Mucosa of rectum (tissue), 2 donors: ENCODE data around the gene OGA.

Source experiments
- H3K27ac ChIP-seq, 2 donors: one replicate each; pipeline ENCODE4 v1.7.0; 2013; ENCODE audit warnings: inconsistent platforms in 2 of 2, low read depth in 2 of 2, low read length in 2 of 2
- H3K27me3 ChIP-seq, 2 donors: one replicate each; pipeline ENCODE4 v1.7.0; 2013; ENCODE audit warnings: low read length in 2 of 2; ENCODE audit not compliant: control insufficient read depth in 2 of 2, insufficient read depth in 2 of 2
- H3K36me3 ChIP-seq, 2 donors: one replicate each; pipeline ENCODE4 v1.7.0; 2013; ENCODE audit warnings: low read length in 2 of 2; ENCODE audit not compliant: control insufficient read depth in 2 of 2, insufficient read depth in 2 of 2
- H3K4me1 ChIP-seq, 2 donors: one replicate each; pipeline ENCODE4 v1.7.0; 2013; ENCODE audit warnings: low read length in 2 of 2, mild to moderate bottlenecking in 1 of 2; ENCODE audit not compliant: control insufficient read depth in 2 of 2, insufficient read depth in 2 of 2
- H3K4me3 ChIP-seq, 2 donors: one replicate each; pipeline ENCODE4 v1.7.0; 2013; ENCODE audit warnings: low read length in 2 of 2
- H3K9ac ChIP-seq, 2 donors: one replicate each; pipeline ENCODE4 v1.7.0; 2013; ENCODE audit warnings: low read length in 2 of 2, low read depth in 1 of 2, mild to moderate bottlenecking in 1 of 2
- H3K9me3 ChIP-seq, 2 donors: one replicate each; pipeline ENCODE4 v1.7.0; 2013; ENCODE audit warnings: low read length in 2 of 2; ENCODE audit not compliant: control insufficient read depth in 2 of 2
- donor health status: healthy.
- donor health status: Normal muscosa, but diverticular disease.

The OGA gene

GRCh38 chr10:101769541-101770180, 48.6 kb downstream of the OGA start:
- no peak overlapping the region for H3K9ac ChIP-seq

DNA sequence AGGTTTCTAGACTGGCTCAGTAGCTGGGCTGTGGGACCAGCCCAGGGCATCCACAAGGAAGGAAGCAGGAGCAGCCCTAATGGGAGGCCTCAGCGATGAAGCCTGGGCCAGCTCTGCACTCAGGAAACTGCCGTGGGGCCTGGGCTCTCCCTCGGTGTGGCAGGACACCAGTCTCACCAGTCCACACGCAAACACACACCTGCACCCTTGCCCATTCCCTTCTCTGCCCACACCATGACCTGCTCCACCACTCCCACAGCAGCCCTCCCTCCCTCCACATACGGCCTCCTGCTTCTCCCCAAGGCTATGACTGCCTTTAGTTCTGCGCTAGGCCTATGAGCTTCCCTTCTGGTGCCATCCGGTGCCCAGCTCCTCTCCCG, 49.5 kb downstream of the OGA start:
- Histone ChIP-seq H3K27me3 (peaks cover 36 to 50% of the 10 kb centered on the region in 2 donors), H3K4me1 (no peaks in the 10 kb centered on the region), H3K27ac (no peak overlapping the region), H3K9me3 (no peaks in the 10 kb centered on the region), H3K9ac (no peak overlapping the region), H3K36me3 (no peaks in the 10 kb centered on the region), H3K4me3 (no peak overlapping the region)

More at GRCh38 chr10:101769541-101770180, 48.6 kb downstream of the OGA start:
- Histone ChIP-seq H3K36me3 (no peaks in the 10 kb centered on the region), H3K27me3 (peaks cover 41 to 58% of the 10 kb centered on the region in 2 donors), H3K27ac (no peak overlapping the region), H3K9me3 (no peaks in the 10 kb centered on the region), H3K4me1 (no peaks in the 10 kb centered on the region), H3K4me3 (no peak overlapping the region)

GRCh38 chr10:101767966-101768790, 50.1 kb downstream of the OGA start:
- no peaks in the 10 kb centered on the region for H3K9me3 ChIP-seq
- H3K27me3 ChIP-seq = peaks cover 35 to 44% of the 10 kb centered on the region in 2 donors
- no peaks in the 10 kb centered on the region for H3K4me1 ChIP-seq
- no peak overlapping the region for H3K27ac ChIP-seq
- H3K36me3 ChIP-seq = no peaks in the 10 kb centered on the region
- no peak overlapping the region for H3K9ac ChIP-seq
- H3K4me3 ChIP-seq = no peak overlapping the region

DNA sequence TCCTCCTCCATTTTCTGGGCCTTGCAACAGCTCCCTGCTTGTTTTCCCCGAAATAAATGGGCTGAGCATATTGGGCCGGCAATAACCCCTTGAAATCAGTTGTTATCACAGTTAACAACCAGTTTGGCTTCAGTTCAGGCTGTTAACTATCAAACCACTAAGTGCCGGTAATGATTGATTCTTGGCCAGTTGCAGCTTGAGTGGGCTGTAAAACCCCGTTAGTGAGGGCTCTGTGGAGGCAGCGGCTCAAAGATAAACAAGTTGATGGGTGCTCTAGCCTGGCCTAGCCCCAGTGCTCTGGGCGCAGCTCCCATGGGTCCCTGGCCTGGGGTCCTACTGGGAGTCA, 50.7 kb downstream of the OGA start:
- peaks cover 29 to 39% of the 10 kb centered on the region in 2 donors for H3K27me3 ChIP-seq
- no peaks in the 10 kb centered on the region for H3K36me3 ChIP-seq
- no peak overlapping the region for H3K27ac ChIP-seq
- no peak overlapping the region for H3K4me3 ChIP-seq
- no peaks in the 10 kb centered on the region for H3K4me1 ChIP-seq
- H3K9me3 ChIP-seq = no peaks in the 10 kb centered on the region
- H3K9ac ChIP-seq = no peak overlapping the region

DNA sequence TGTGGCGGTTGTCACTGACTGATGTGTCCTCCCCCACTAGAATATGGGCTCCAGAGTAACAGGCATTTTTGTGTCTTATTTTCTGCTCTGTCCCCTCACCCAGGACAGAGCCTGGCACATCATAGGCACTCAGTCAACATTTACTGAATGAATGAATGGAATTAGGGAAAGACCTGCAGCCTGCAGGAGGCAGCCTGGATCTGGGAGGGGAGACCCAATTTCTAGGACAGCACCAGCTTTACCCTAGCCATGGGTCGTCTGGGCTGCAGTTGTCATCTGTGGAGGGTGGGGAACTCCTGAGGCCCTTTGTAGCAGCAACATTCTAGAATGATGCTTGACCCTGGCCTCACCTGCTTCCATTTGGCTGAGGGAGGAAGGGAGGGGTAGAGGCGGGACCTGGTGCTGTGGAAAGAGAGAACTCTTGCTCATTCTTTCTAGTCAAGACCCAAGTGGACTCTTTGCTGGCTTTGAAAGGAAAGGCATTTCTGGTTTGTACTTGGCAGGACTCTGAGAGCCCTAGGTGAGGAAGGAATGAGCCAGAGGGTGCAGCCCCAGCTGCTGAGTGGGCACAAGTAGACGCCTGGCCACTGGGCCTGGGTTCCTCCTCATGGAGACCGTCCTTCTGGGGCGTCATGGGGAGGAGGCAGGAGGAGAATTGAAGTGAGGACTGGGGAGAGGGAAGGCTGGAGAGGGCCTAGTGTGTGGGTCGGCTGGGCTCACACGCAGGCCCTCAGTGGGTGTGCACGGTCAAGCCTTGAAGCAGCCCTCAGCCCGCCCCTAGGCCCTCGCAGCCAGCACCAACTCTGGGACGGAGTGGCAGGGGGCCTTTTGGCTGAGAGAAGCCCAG, 51.3 kb downstream of the OGA start:
- Histone ChIP-seq H3K36me3 (no peaks in the 10 kb centered on the region), H3K4me3 (no peak overlapping the region), H3K4me1 (no peaks in the 10 kb centered on the region), H3K9ac (no peak overlapping the region), H3K27me3 (peaks cover 23 to 33% of the 10 kb centered on the region in 2 donors), H3K9me3 (no peaks in the 10 kb centered on the region), H3K27ac (no peak overlapping the region)

DNA sequence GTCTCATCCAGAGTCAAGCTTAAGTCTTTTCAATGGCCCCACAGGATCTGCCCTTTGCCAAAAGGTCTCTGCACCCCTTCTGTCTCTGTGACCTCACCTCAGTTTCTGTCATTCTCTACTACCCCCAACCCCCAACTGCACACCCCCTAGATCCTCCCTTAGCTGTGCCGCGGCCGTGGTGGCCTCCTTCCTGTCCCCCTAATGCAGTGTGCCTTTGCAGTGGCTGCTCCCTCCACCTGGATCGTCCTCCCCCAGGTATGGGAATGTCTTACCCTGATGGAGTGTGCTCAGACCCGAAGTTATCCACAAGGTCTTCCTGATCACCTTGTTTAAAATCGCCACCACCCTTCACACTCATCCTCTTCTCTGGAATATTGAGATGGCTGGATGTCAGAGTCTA, 51.9 kb downstream of the OGA start:
- no peak overlapping the region for H3K4me3 ChIP-seq
- no peak overlapping the region for H3K9ac ChIP-seq
- H3K27ac ChIP-seq = no peak overlapping the region
- no peaks in the 10 kb centered on the region for H3K4me1 ChIP-seq
- H3K36me3 ChIP-seq = no peaks in the 10 kb centered on the region
- no peaks in the 10 kb centered on the region for H3K9me3 ChIP-seq
- peaks cover 16 to 30% of the 10 kb centered on the region in 2 donors for H3K27me3 ChIP-seq

DNA sequence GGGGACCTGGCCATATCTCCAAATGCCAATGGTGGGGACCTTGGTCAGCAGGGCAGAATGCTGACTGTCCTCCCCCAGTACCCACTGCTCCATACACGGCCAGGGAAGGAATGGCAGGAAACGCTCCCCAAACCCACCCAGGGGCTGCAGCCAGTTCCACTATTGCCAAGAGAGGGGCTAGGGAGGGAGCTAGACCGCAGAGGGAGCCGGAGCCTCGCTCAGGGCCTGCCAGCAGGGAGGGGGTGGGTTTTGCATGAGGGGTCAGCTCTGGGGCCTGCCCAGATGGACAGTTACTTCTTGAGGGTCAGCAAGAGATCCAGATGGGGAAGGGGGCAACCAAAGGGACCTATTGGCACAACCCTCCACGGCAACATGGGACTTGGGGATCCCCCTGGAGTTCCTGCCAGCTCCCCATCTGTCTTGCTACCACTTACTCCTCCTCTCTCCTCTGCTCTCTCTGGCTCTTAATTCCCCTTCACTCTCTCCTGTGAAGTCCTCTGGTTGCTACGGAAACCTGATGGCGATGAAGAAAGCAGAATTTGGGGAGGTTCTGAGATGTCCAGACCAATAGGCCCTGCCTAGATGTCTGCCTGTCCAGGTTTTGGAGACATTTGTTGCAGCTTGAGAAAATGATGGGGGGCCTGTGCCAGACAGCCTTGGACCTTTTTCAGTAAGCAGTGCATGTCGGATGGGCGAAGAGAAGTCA, 55.0 kb downstream of the OGA start:
- Histone ChIP-seq H3K4me3 (no peak overlapping the region), H3K27ac (no peak overlapping the region), H3K4me1 (no peaks in the 10 kb centered on the region), H3K9me3 (no peaks in the 10 kb centered on the region), H3K36me3 (no peaks in the 10 kb centered on the region), H3K9ac (no peak overlapping the region), H3K27me3 (peaks cover 18 to 23% of the 10 kb centered on the region in 2 donors)

DNA sequence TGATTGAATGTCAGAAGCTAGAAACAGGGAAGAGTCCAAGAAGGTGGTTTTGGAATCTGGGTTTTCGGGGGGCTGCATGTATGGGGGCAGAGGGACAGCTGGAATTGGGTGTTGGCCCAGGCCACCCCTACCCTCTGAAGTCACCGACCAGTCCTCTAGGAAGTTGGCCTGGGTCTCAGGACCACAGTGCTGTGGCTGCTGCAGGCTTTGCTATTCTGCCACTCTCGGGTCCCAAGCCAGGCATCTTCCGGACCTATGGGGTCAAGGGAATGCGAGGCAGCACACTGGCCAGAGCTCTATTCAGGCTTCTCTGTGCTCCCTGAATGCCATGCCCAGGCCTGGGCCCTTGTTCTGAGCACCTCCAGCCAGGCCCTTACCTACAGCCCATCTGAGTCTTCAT, 55.5 kb downstream of the OGA start:
- H3K27me3 ChIP-seq = peaks cover 15 to 20% of the 10 kb centered on the region in 2 donors

GRCh38 chr10:101761226-101761625, 57.0 kb downstream of the OGA start:
- Histone ChIP-seq H3K27ac (no peak overlapping the region), H3K9me3 (no peaks in the 10 kb centered on the region), H3K27me3 (peaks cover 14 to 16% of the 10 kb centered on the region in 2 donors), H3K4me3 (no peak overlapping the region), H3K36me3 (no peaks in the 10 kb centered on the region), H3K4me1 (no peaks in the 10 kb centered on the region), H3K9ac (no peak overlapping the region)

More for the DNA sequence above, 55.5 kb downstream of the OGA start:
- Histone ChIP-seq H3K9ac (no peak overlapping the region), H3K9me3 (no peaks in the 10 kb centered on the region), H3K4me3 (no peak overlapping the region), H3K27ac (no peak overlapping the region), H3K36me3 (no peaks in the 10 kb centered on the region), H3K4me1 (no peaks in the 10 kb centered on the region)
